GM19328 (cell line): ENCODE results near the gene REG4.
"Not testable (repeated sequence)": the region's sequence is repeated elsewhere in the genome, so short reads cannot be mapped to it uniquely, and the experiment has no call there.

Experiments used
- ATAC-seq: cut with Tn5 transposase; IDR thresholded peaks from one replicate; pipeline ENCODE4 v1.9.1; 2021; ENCODE audit warnings: mild to moderate bottlenecking, moderate library complexity; ENCODE audit not compliant: unreplicated experiment

Gene REG4

GRCh38 chr1:119811387-119811786 lies at the start of gene REG4:
Gene REG4 (minus strand): TSS chr1:119811460. CDS start chr1:119808769, 2,691 bp downstream.
- ATAC-seq = no peak

- ATAC-seq = no peak
These were observed 48.4 kb upstream of the REG4 start for GRCh38 chr1:119859647-119860046.

GRCh38 chr1:119858556-119859214 lies 47.4 kb upstream of the REG4 start:
- not testable (repeated sequence) for ATAC-seq

GRCh38 chr1:119858126-119858525 lies 46.9 kb upstream of the REG4 start:
- ATAC-seq = no peak

- ATAC-seq = no peak
These were observed 41.9 kb upstream of the REG4 start for GRCh38 chr1:119853155-119853554.

GRCh38 chr1:119844206-119844605 lies 32.9 kb upstream of the REG4 start:
- ATAC-seq = not testable (repeated sequence)

- no peak for ATAC-seq
These were observed 30.0 kb upstream of the REG4 start for GRCh38 chr1:119841306-119841705.

- ATAC-seq = no peak
These were observed 29.5 kb upstream of the REG4 start for GRCh38 chr1:119840745-119841144.

GRCh38 chr1:119838236-119838635 lies 27.0 kb upstream of the REG4 start:
- no peak for ATAC-seq

- no peak for ATAC-seq
These were observed 23.7 kb upstream of the REG4 start for GRCh38 chr1:119834990-119835389.

- no peak for ATAC-seq
These were observed 19.8 kb upstream of the REG4 start for GRCh38 chr1:119831027-119831426.

GRCh38 chr1:119829625-119830024 lies 18.4 kb upstream of the REG4 start:
- ATAC-seq = no peak

- not testable (repeated sequence) for ATAC-seq
These were observed 17.7 kb upstream of the REG4 start for GRCh38 chr1:119829006-119829405.

- ATAC-seq = no peak
These were observed 17.0 kb upstream of the REG4 start for GRCh38 chr1:119828266-119828665.

GRCh38 chr1:119827010-119827409 lies 15.8 kb upstream of the REG4 start:
- ATAC-seq = no peak

GRCh38 chr1:119822406-119822805 lies 11.1 kb upstream of the REG4 start:
- ATAC-seq = no peak

- no peak for ATAC-seq
These were observed 6.9 kb upstream of the REG4 start for GRCh38 chr1:119818181-119818580.

- ATAC-seq = no peak
These were observed 5.1 kb upstream of the REG4 start for GRCh38 chr1:119816407-119816806.

- no peak for ATAC-seq
These were observed 4.7 kb upstream of the REG4 start for GRCh38 chr1:119815928-119816327.

GRCh38 chr1:119815361-119815760 lies 4.1 kb upstream of the REG4 start:
- no peak for ATAC-seq

GRCh38 chr1:119814288-119814687 lies 3.0 kb upstream of the REG4 start:
- ATAC-seq = no peak

GRCh38 chr1:119811985-119812557 lies 811 bp upstream of the REG4 start:
- ATAC-seq = no peak
